Right lobe of liver (tissue), 4 donors: Measurements from ENCODE around the gene PROK1.

Experiments
- CTCF ChIP-seq, 4 donors: fragments of 200-600 bp in 3 of 4; fragments of 450-650 bp in 1 of 4; IDR thresholded peaks; one replicate each; pipeline versions ENCODE4 v1.5.1 to v1.8.0; 2016 to 2022; ENCODE audit warnings: antibody characterized with exemption in 4 of 4, mild to moderate bottlenecking in 2 of 4
- POLR2A ChIP-seq: fragments of 450-650 bp; IDR thresholded peaks from one replicate; pipeline ENCODE4 v1.6.1; 2017; ENCODE audit warnings: antibody characterized with exemption, mild to moderate bottlenecking
- donor health status: DM: no; HTN: no; CAD: no.
- donor health status: DM: no; HTN: no; CAD: no.
- donor health status: DM: no; HTN: yes; CAD: no.

GRCh38 chr1:110426854-110427253, 24.1 kb upstream of the PROK1 start:
- TF ChIP-seq CTCF (IDR thresholded peaks at IDR 0.05) (no peak), POLR2A (no peak)
